Measurements from ENCODE around the gene CEMP1. TPM values are rescaled to one million over a fixed set of nuclear protein-coding genes. Genes with fewer than 3 reads are reported as not detected.
"Not testable (repeated sequence)": the region's sequence is repeated elsewhere in the genome, so short reads cannot be mapped to it uniquely, and the experiment has no call there.

Gene CEMP1
- polyA plus RNA-seq (2014; cell fraction: cytosol; rRNA removed), result not detected in 2 replicates
- not detected in 2 replicates for polyA plus RNA-seq (2014; cell fraction: nucleus; rRNA removed)

DNA sequence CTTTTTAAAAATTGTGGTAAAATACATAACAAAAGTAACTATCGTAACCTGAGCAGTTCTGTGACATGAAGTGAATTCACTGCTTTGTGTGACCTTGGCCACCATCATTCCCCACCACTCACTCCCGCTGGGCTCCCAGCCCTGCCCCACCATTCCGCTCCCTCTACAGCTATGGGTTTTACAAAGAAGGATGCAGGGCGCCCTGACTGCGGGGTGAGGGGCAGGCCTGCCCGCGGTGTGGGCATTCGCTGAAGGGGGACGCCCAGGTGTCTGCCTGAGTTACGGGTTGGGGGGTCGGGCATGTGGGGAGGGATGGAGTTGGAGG is at the start of gene CEMP1:
Gene CEMP1, minus strand, starts transcription at position 38 of the 325 bp plus-strand sequence. CDS start 335 bp downstream, outside the sequence.
- no peak for DNase-seq (ENCODE audit: low spot score)

- DNase-seq (ENCODE audit: low spot score), result not testable (repeated sequence)
Measured at GRCh38 chr16:2580818-2581217, 49.6 kb upstream of the CEMP1 start.

DNA sequence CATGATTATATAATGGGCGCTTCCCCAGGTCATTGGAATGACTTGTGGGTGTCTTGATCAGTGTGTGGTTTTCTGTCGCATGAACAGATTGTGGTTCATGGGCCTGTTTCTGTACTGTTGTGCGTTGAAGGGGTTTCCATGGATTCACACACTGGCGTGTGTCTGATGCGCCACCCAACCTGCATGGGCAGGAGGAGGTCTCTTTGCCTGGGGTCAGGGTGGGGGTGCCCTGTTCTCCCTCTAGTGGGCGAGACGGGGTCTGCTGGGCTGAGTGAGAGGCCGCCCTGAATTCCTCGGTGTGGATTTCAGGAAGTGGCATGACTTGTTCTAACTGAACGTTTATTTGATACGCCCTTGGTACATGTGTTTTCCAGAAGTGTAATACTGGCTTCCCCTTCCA is 48.9 kb upstream of the CEMP1 start:
- not testable (repeated sequence) for DNase-seq (ENCODE audit: low spot score)

DNA sequence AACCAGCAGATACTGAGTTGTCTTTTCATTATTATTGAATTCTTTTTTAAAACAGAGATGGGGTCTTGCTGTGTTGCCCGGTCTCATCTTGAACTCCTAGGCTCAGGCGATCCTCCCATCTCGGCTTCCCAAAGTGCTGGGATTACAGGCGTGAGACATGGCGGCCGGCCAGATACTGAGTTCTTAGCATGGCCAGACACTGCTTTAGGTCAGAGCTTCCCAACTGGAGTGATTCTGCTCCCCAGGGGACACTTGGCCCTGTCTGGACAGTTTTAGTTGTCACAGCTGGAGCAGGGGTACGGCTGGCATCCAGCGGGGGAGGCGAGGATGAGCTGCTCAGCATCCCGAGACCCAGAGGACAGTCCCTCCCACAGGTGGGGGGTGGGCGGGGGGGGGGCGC is 47.7 kb upstream of the CEMP1 start:
- not testable (repeated sequence) for DNase-seq (ENCODE audit: low spot score)

GRCh38 chr16:2577044-2577443 is 45.8 kb upstream of the CEMP1 start:
- DNase-seq (ENCODE audit: low spot score), result not testable (repeated sequence)

DNA sequence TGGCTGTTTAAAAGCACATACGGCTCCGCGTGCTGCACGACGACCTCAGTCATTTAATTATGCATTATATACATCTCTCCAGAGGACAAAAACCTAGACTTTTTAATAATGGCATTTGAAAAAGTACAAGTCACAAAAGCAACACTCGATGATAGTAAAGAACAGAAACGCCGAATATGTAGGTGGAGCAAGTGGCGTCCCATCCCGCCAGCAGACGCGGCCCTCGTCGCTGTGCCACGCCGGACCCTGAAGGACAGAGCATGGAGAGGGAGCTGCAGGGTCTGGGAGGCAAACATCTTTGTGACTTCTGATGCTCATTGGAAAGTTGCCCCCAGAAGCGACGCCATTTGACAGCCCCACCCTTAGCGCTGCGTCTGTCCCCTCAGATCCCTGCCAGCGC is 44.6 kb upstream of the CEMP1 start:
- not testable (repeated sequence) for DNase-seq (ENCODE audit: low spot score)

GRCh38 chr16:2572704-2573103 is 41.5 kb upstream of the CEMP1 start:
- not testable (repeated sequence) for DNase-seq (ENCODE audit: low spot score)

GRCh38 chr16:2568573-2568972 is 37.4 kb upstream of the CEMP1 start:
- not testable (repeated sequence) for DNase-seq (ENCODE audit: low spot score)

- not testable (repeated sequence) for DNase-seq (ENCODE audit: low spot score)
Measured at GRCh38 chr16:2567506-2567905, 36.3 kb upstream of the CEMP1 start.

GRCh38 chr16:2560798-2561133 is 29.6 kb upstream of the CEMP1 start:
- not testable (repeated sequence) for DNase-seq (ENCODE audit: low spot score)

DNA sequence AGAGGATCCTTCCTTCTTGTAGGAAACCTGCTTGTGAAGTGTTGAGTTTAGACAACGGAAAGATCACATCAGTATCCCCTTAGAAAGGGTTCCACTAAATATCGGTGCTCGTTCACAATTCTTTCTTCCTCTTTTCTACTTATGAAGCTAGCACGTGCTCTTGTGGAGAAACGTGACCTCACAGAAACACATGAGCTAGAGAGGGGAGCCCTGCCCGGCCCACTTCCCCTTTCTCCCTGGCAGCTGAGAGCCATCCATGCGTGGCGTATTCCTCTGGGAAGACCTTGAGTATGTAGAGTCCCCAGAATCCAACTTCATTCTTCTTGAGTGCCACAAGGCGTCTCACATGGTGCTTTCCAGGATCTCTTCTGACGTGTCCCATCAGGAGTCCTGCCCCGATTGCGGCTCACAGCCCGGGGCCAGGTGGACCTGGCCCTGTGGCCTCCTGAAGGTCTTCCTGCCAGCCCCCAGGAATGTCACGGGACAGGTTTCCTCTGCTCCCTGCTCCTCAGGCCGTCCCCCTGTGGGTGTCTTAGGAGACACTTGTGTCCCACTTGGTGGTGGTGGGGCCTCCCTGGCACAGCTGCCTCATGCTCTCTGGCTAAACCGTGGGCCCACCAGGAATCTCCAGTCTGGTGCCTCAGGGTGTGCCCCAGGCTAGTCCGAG is 29.1 kb upstream of the CEMP1 start:
- not testable (repeated sequence) for DNase-seq (ENCODE audit: low spot score)

DNA sequence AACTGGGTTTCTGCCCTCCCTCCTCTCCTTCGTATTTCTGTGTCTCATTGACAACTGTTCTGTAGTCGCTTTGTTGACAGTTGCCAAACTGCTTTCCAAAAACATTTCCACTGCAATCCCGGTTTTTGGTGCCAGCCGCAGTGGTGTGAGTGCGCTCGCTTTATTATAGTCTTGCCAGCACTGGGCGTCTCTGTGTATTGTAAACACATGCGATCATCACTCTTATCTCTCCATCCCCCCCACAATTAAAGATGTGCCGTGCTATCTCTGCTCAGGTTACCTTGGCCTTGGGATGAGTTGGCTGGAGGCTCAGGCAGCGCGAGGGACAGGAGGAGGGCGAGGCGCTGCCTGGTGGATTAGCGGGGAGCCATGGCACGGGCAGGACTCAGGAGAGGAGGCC is 25.9 kb upstream of the CEMP1 start:
- not testable (repeated sequence) for DNase-seq (ENCODE audit: low spot score)

DNA sequence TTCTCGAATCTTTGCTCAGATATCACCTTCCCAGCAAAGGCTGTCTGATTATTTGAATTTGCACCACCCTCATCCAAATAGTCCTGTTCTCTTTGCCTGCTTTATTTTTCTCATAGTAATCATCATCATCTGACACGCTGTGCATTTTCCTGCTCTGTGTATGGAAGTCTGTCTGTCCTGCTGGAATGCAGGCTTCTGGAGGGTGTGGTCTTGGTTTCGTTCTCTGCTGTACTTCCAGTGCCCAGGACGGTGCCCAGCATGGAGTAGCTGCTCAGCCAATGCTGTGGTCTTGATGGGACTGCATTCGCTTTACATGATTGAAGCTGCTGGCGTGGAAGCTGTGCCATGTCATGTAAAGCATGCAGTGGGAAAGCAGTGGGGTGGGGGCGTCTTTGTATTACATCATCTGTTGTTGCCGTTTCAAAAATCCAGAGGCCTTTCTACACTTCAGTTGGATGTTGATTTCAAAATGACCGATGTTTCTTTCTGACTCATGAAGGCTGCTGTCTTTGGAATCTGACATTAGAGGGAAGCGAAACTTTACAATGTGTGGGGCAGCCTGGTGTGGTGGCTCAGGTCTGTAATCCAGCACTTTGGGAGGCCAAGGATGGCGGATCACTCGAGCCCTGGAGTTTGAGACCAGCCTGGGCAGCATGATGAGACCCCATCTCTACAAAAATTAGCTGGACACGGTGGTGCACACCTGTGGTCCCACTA is 23.7 kb upstream of the CEMP1 start:
- DNase-seq (ENCODE audit: low spot score), result not testable (repeated sequence)

DNA sequence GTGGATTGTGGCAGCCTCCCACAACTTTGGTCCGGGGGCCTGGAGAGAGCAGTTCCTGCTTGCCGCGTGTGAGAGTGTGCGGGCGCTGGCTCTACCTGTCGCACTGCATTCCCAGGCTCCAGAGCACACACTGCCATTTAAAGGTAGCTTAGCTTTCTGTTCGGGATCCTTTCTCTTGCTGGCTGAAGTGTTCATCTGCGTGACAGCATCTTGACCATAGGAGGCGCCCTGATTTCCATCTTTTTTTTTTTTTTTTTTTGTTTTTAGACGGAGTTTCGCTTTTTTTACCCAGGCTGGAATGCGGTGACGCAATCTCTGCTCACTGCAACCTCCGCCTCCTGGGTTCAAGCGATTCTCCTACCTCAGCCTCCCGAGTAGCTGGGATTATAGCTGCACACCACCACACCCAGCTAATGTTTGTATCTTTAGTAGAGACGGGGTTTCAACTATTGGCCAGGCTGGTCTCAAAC is 20.2 kb upstream of the CEMP1 start:
- not testable (repeated sequence) for DNase-seq (ENCODE audit: low spot score)

DNA sequence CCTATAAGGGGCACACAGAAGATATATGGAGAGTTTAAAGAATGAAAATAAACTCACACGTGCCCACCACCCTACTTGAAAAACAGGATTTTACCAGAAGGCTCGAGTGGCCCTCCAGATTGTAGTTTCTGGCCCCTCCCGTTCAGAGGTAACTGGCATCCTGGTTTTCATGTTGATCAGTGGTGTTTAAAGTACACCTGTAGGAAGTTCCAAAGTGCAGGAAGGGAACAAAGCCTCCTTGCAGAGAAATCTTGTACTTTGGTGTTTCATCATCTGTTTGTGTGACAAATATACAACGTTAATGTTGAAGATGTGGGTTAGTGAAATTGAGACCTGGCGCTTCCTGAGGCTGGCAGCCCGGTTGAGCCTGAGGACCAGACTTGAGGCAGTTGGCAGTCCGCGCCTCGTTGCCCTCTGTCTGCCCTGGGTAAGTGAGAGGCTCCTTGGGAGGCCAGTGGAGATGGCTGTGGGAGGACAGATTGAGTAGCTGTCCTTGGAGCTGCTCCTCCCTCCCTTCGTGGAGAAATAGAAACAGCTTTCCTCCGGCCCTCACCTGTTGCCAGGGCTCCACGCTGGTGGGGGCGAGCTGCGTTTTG is 19.2 kb upstream of the CEMP1 start:
- DNase-seq (ENCODE audit: low spot score), result not testable (repeated sequence)

GRCh38 chr16:2543771-2544170 is 12.6 kb upstream of the CEMP1 start:
- DNase-seq (ENCODE audit: low spot score), result not testable (repeated sequence)

DNA sequence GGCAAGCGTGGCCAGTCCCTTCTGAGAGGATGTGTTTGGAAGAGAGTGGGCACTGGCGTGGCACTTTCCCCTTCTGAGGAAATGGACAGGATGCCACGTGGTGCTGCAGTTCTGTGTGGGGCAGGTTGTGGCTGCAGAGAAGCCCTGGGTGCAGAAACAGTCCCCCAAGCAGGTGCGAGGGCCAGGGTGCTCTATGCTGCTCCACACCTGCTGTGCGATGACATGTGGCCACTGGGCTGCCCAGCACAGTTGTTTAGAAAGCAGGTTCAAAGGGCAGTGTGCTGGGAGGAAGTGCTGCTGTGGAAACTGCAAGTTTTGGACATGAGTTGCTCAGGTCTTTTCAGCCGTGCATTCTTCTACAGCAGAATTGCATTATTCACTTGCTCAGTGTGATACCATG is 10.2 kb upstream of the CEMP1 start:
- not testable (repeated sequence) for DNase-seq (ENCODE audit: low spot score)

- not testable (repeated sequence) for DNase-seq (ENCODE audit: low spot score)
Measured at GRCh38 chr16:2540912-2541311, 9.7 kb upstream of the CEMP1 start.

GRCh38 chr16:2539845-2540458 is 8.7 kb upstream of the CEMP1 start:
- DNase-seq (ENCODE audit: low spot score), result not testable (repeated sequence)

DNA sequence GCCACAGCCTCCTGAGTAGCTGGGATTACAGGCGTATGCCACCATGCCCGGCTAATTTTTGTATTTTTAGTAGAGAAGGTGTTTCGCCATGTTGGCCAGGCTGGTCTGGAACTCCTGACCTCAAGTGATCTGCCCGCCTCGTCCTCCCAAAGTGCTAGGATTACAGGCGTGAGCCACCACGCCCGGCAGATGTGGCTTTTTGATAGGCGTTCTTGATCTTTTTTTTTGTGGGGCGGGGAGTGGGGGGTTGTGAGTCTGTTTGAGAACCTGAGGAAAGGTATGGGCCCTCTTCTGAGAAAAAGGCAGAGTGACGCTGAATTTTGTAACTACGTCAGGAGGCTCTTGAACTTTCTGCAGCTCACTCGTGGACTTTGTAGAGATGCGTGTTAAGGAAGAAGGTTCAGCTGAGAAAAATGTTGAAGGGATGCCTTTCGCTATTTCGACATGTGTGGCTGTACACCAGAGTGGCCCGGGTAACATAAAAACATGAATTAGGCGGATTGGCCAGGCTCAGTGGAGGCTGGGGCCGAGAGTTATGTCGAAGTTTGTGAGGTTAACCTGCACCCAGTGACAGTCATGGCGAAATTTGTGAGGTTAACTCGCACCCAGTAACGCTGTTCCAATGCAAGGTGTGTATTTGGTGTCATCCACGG is 8.1 kb upstream of the CEMP1 start:
- DNase-seq (ENCODE audit: low spot score), result not testable (repeated sequence)
